ENCODE data around the gene ANTXR1.
"Not testable (repeated sequence)": the region's sequence is repeated elsewhere in the genome, so short reads cannot be mapped to it uniquely, and the experiment has no call there.

ANTXR1 gene

DNA sequence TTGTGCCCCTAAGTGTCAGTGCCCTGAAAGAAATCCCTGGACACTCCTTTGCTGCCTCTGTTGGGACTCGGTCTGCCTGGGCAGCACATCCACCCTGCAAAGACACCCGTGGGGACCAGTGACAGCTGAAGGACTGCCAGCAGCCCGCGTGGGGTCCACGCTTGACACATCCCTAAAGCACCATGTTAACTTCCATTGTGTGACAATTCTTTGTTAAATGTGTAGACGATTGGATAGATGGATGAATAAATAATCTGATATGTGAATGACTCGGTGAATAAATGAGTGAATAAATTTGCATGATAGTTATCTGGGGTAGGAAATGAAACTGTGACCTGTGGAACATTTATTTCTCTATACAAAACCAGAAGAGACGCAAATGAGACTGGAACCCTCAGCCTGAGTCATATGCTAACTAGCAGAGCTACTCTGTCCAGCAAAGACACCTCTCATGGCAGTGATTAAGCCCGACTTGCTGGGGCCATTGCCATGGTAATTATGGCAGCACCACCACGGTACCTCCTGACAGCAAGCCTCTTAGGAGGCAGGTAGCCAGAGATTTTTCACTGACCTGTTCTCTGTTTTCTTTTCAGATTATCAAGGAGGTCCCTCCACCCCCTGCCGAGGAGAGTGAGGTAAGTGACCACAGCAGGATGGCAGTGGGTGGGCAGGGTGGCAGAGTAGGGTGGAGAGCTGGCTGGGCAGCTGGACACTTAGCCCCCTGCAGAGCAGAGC is 156.8 kb downstream of the ANTXR1 start:
- DNase-seq: no peak

DNA sequence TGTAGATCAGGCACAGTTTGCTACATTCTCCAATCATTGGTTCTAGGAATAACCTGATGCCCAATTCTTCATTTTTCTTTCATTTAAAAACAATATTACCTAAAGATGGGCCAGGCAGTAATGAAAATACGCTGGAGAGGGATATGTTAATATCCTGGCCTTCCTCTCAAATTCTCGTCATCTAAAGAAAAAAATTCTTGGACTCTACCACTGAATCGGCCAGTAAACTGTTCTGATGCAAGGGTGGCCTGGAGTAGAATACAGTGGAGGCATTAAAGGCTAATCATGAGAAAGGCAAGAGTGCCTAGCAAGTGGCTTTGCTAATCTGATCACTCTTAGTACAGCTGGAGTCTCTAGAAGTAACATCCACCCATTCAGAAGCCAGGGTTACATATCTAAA is 157.7 kb downstream of the ANTXR1 start:
- no peak for DNase-seq

DNA sequence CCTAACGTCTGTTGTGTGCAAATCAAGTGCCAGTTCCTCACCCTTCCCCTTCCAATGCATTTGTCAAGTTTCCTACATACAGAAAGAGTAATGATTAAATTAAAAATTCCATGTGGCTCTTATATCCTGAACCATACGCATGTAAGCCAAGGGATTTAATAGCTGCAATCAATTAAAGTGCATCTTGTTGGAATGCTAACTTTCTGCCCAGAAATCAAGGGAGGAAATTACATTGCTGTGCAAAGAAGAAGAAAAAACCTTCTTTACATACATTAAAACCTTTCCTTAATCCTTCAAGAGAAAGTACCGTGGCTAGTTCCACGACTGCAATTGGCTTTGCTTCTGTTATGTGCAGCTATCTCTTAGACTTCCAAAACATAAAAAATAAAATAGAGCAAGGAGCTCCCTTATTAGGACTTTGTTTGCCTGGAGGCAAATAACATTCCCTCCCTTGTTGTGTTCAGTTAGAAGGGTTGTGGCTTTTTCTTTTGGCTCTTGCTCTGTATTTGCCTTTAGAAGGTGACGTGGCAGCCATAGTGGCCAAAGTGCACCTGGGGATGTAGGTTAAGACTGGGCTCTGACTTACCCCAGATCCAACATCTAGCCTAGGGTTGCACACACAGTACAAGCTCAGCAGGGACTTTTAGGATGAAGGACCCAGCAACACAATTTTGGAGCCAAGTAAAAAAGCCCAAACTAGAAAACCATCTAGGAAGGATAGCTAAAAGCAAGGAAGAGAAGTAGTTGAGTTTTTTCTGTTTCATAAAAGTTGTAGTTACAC is 158.3 kb downstream of the ANTXR1 start:
- no peak for DNase-seq

DNA sequence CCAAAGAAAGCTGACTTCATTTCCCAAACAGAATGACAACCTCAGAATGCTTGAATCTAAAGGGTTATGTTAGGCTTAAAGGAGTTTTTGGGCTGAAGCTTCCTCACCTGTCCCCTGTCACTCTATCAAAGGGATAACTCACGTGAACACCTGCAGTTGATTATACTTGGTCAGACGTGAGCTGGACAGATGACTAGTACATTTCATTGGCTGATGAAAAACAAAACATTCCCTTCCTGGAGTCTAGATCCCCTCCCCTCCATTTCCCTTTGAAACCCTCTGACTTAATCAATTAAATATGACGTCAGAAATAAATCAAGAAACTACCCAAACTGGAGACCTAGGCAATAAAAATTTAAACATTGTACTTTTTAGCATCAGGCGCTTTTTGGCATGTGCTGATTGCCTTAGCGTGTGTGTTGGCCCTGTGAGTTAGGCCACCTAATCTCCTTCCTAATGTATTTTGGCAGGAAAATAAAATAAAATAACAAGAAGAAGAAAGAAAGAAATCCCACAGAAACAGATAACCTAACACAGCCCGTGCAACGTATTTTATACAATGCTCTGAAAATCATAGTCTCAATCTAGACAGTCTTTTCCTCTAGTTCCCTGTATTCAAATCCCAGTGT is 159.0 kb downstream of the ANTXR1 start:
- no peak for DNase-seq

DNA sequence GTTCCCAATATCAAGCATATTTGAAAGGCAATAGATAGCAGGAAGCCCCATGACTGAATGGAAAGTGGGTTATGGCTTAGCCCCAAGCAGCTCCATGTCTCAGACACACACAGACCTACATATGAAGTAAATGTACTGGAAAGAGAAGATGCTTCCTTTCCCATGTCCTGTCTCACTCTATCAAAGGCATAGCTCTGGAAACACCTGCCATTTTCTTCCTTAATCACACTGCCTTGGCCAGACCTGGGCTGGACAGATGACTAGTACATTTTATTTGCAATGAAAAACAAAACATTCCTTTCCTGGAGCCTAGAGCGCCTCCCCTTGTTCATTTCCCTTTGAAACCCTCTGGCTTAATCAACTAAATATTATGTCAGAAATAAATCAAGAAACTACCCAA is 160.7 kb downstream of the ANTXR1 start:
- no peak for DNase-seq

DNA sequence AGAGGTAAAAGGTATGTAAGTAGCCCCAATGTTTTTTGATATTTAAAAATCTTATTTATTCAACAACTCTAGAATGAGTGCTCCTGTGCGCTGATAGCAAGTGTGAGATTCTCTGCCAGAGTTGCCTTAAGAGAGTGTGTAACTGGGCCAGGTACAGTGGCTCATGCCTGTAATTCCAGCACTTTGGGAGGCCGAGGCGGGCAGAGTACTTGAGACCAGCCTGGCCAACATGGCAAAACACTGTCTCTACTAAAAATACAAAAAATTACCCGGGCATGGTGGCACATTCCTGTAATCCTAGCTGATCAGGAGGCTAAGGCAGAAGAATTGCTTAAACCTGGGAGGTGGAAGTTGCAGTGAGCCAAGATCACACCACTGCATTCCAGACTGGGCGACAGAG is 161.2 kb downstream of the ANTXR1 start:
- not testable (repeated sequence) for DNase-seq

DNA sequence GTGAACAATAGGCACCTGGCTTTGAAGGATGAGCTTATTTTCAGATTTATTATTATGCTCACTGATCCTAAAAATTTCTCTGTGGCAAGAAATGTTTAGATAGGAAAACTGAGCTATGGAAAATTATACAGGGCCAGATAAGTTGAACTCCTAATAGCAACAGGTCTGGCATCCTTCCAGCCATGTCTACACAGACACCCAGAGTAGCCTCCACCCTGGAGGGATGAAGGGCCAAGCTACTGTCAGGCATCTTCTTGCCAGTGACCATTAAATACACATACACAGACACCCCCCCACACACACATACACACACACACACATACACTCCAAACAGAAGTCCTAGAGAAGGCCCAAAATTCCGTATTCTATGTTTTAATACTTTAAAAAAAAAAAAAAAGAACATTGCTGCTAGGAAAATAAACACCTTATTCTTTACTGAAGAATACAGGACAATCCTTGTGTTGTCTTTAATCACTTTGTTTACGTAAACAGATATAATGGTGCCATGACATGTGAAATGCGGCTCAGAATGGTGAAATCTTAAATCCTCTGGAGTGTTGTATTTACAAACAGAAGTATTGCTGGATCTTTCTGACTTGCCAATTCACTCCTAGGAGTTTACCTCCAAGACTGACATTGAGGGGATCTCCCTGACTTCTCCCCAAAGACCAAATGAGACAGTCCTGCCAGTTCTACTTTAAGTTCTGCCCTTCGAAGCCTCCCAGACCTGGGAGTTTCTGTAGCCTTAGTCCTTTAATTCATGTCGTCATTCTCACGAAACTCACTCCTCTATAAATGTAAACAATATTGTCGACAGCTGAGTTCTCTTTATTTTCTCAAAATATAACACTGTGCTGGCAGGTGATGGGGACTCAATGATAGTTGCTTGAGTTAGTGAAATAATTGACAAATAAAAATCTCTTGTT is 163.1 kb downstream of the ANTXR1 start:
- no peak for DNase-seq

DNA sequence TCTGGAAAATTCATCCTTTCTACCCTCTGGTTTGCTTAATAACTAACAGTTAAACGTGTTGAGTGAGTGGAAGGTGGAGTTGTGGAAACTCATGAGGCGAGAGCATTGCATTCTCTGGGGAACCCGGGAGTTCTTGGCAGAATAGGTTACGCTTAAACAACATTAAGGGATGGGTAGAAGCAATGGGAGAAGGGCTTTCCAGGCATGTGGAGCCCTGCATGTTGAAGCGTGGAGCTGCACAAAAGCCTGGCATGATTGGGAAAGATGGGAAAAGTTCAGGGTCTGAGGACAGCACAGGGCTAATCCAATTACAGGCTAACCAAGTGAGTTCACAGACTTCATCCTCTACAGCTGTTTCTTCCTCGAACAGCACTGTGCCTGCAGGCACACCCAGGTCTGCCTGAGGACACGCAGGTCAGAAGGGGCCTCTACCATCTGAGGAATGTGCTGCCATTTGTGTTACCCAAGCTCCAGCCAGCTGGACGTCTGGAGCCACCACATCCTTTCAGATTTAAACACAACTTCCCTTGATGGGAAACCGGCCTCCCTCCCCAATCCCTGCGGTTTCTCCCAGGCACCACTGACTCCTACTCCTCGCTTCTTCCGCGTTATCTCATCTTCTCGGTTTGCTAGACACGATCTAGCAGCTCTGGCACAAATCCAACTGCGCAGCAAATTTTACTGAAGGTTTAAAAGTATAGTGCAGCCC is 164.2 kb downstream of the ANTXR1 start:
- no peak for DNase-seq

DNA sequence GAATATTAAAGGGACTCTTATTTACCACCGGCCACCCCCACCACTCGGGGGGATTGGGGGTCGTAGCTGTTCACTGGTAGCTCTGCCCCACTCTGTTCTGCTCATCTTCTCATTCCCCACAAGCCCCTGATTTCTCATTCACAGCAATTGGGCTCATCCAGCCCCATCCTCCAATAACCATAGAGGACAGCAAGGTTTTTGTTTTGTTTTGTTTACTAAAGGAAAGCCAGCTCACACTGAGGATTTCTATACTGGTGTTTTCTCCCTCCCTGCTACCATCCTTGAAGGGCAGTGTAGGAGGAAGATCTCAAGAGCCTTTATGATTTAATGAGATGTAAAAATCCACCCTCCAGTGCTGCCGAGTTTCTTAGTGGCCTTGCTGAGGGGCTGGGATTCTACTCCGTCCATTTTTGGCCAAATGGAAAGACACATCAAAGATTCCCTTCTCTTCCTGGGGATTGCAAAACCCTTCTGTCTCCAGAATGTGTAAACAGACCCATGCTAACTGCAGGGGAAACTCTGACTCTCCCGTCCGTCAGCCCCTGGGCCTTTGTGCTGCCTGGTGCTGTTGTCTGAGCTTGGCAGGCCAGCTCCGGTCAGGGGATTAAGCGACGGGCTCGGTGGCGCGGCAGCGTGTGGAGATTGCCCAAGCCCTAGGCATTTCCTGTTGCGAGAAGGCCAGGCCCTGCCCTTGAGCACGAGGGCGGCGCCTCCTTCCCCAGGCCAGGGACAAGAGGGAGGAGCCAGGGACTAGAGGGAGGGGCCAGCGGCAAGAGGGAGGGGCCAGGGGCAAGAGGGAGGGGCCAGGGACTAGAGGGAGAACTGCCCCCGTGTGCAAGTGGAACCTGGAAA is 165.0 kb downstream of the ANTXR1 start:
- no peak for DNase-seq

DNA sequence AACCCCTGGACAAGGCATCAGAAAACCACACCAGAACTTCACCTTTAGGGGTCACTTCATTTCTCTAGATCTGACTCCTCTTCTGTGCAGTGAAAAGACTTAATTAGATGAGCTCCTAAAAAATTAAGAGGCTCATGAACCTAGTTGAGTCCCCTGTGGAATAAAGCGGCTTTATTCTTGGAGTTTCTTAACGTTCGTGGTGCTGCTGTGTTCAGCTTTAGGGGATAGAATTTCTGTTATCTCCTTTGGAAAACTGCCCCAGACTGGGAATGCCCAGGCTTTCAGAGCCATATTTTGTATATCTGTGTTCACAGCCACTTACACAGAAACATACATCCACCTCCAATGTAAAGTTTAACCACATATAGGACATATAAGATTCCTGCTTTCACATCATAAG is 165.8 kb downstream of the ANTXR1 start:
- DNase-seq: no peak

DNA sequence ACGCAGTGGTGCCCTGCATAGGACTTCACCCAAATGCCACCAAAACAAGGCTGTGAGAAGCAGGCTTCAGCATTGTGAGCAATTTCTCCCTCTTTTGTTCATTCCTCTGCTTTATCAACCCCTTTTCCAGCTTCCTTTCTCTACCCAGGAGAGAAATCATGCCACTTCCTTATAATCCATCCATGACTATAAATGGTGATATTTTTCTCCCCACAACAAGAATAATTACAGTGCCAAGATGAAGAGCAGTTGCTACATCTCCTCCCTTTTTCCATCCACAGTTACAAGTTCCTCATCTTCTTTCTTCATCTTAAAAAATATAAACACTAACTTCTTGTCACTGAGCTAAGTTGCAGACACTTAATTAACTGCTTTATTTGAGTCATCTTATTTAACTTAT is 167.2 kb downstream of the ANTXR1 start:
- no peak for DNase-seq

- DNase-seq: no peak
These were observed 168.0 kb downstream of the ANTXR1 start for GRCh38 chr2:69180974-69181373.

DNA sequence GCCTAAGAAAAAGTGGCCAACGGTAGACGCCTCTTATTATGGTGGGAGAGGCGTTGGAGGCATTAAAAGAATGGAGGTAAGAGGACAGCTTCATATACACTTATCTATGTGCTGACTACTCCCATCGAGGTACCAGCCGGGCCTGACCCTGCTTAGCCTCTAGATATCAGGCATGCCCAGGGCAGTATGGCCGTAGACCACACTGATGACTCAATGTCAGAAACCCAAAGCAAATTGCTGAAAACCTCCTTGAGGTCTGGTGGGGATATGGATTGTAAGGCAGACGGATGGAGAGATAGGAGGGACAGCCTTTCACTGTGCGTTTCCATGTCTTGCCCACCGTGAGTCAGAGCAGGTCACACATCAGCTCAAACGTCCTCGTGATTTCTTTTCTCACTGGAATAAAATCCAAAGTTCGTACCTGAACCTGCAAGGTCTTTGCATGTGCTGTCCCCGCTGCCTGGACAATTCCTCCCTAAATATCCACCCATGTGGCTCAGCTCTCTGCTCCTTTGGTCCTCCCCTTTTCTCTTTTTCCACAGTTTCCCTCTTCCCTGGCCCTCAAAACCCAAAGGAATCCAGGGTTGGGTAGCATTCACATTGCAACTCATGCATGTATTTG is 168.9 kb downstream of the ANTXR1 start:
- DNase-seq: no peak

DNA sequence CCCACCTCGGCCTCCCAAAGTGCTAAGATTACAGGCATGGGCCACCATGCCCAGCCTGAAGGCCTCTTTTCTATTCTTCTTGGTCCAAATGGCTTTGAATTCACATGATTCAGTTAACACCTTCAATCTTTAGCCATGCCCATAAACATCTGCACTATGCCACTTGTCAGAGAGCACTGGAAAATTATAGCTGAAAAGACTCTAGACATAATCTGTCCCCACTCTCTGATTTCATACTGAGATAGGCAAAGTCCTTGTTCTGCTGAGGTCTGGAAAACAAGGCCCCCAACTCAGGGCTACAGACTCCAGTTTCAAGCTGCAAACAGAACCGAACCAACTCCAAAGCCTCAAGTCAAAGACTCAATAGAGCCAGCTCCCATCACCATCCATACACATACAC is 170.7 kb downstream of the ANTXR1 start:
- DNase-seq: no peak

DNA sequence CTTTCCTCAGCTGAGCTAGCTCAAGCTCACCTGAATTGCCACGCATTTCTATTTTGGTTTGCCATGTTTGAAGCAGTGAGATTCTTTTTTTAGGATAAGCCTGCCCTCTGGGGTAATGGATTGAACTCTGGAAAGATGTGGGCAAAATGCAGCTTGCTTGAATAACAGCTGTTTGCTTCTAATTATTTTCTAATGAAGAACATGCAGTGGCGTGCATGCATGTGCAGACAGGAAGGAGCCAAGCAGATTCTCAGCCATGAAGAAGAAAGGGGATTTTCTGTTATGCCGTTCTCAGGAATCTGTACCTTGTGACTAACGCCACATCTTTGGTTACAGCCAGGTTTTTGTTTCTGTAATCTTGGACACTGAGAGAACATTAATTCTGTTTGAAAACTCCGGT is 171.2 kb downstream of the ANTXR1 start:
- no peak for DNase-seq

DNA sequence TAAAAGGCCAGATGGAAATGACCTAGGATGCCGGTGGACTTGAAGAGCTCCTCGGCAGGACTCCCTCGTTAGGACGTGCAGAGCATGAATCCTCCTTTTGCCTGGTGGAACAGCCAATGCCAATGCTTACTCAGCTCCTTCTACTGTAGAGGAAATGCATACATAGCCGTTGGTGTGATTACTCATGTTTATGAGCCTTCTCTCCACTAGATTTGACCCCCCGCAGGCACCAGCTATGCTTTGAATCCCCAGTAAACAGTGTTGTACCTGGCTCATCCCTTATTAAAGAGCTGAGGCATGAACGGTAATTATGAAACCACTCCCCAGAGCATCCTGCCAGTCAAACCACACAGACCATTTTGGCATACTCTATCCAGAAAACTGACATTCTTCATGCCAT is 172.8 kb downstream of the ANTXR1 start:
- no peak for DNase-seq

GRCh38 chr2:69186614-69187013 is 173.6 kb downstream of the ANTXR1 start:
- DNase-seq: no peak

DNA sequence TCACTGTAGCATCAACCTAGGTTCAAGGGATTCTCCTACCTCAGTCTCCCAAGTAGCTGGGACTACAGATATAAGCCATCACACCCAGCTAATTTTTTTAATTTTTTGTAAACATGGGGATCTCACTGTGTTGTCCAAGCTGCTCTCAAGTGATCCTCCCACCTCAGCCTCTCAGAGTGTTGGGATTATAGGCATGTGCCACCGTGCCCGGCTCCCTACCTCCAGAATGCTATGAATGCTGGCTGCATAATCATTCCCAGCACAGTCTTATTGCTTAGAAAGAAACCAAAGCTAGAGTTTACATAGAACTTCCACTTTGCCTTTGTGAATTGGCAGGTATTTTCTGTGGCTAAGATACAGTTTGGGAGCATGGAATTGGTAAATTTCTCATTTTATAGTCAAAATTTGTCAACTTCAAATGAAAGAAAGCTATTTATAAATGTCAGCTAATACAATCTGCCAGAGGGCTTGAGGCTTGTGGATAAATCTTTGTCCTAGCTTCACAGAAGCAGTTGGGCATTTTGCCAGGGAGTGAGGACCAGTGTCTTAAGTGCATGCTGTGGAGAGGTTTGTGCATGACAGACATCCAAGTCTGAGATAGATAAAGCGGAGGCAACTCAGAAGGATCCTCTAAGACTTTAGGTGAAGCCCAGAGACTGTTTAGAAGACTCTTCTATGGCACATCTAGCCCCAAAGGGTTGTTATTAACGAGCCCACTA is 175.4 kb downstream of the ANTXR1 start:
- no peak for DNase-seq

DNA sequence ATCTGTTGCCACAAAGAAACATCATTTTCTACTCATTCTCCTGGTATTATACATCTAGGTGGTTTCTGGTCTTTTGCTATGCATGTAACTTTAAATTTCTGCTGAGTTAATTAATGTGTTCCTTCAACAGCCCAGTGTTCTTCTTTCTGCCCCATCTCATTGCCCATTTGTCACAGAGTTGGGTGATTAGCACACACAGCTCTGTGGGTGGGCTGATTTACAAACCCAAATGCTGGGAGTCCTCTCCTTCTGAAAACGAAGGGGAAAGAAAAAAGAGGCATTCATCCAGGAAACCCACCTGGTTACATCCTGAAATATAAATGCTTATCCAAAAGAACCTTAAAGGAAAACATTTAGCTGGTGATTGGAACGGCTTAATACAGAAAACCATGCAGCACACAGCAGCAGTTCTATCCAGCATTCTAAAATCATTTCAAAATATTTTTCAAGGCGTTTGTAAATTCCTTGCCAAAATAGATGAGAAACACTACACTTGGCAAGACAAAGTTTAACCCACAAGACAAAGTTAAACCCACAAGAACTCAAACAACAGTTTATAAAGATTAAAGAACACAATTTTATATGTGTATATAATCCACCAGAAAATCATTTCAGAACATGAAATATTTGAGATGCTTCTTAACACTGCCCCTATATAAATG is 177.9 kb downstream of the ANTXR1 start:
- no peak for DNase-seq

DNA sequence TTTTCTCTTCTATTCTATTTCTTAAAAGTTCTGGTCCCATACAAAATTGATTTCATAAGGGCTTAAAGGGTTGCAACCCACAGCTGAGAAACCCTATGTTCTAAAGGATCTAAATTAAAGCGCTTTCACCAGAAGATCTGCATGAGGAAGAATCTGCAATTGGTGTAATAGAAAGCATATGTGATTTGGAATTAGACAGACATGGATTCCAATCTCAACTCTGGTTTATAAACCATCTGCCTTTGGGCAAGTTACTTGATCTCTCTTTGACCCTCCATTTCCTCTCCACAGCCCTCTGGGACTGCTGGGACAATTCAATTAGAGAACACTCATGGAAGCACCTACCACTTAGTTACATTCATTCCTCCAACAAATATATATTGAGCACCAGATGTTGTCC is 178.7 kb downstream of the ANTXR1 start:
- no peak for DNase-seq

Measured in NK-92 treated with Interleukin-12 subunit alpha and Interleukin-12 subunit beta, amount 100 ng/mL, for 24 hours (cell line).